Astrocyte of the spinal cord (primary cell): ENCODE results near the gene EML2.
A peak's percentile ranks its signal among the peaks of the same experiment; 100 is the strongest.

Experiments
- DNase-seq: peaks from one replicate; pipeline ENCODE4 v3.0.0; 2011; ENCODE audit warnings: low read depth, low spot score
- H3K4me3 ChIP-seq: 2 replicates; pipeline ENCODE4 v1.5.1; 2011; ENCODE audit warnings: low read depth, mild to moderate bottlenecking, low read length, moderate library complexity
- CTCF ChIP-seq: IDR thresholded peaks from 2 replicates; pipeline ENCODE4 v1.5.1; 2012; ENCODE audit warnings: low read depth, mild to moderate bottlenecking, low read length, inconsistent platforms
- in situ Hi-C: cut with HindIII; loops from 2 replicates; pipeline ENCODE4 v1.10.0; 2017; ENCODE audit warnings: low sequenced_read_pairs

Gene EML2

GRCh38 chr19:45650722-45651121, 11.5 kb upstream of the EML2 start:
- TF ChIP-seq CTCF, result no peak
- in situ Hi-C loops, result no loop called here
- no peak overlapping the region for H3K4me3 ChIP-seq
- no peak for DNase-seq

DNA sequence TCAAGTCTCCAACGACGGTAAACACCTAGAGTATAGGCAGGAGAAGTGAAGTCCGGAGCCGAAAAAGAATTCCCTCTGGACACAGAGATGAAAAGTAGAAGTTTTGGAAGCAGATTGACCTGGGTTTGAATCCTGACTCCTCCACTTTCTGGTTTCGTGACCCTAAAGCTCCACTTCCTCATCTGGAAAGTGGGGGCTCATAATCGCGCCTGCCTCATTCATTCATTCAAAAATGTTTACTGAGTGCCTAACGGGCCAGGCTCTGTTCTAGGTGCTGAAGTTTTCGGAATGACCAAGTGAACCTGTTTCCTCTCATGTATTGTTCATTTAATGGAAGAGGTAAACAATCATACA, 7.1 kb upstream of the EML2 start:
- no peak for DNase-seq
- no peak for TF ChIP-seq CTCF
- in situ Hi-C loops, result no loop called here
- H3K4me3 ChIP-seq, result peak overlapping the region; percentile 47

DNA sequence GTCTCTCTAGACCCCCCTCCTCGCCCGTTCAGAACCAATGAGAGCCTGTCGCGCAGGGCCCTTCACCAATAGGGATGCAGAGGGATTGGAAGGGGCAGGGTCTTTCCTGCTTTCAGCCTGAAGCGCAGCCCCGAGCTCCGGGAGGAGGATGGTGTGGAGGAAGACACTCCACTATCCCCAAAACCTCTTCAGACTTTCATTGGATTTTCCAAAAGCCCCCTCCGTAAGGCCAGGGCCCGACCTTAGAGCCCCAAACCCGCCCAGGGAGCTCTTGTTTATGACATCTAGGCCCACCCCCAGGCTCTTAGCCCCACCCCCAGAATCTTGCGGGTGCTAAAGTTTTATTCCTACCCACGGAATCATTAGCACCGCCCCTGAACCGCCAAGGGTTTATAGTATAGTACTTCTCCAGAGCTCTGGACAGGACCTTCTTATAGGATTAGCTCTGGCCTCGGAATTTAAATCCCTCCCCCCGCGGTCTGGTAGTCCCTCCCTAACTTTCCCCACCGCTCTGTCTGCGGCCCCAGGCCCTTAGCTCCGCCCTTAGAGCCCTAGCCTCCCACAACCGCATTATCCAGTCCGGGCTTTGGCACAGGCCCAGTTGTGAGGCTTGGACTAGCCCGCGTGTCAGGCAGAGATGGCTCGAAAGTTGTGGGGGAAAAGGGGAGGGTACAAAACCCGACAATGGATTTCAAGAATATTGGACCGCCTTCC, 6.6 kb upstream of the EML2 start:
- peak; percentile 89 for DNase-seq
- no peak for TF ChIP-seq CTCF
- in situ Hi-C loops, result no loop called here
- H3K4me3 ChIP-seq, result peak overlapping the region; percentile 47

GRCh38 chr19:45645068-45645630, 6.0 kb upstream of the EML2 start:
- in situ Hi-C loops, result no loop called here
- DNase-seq, result no peak
- H3K4me3 ChIP-seq, result peak overlapping the region; percentile 47
- no peak for TF ChIP-seq CTCF

GRCh38 chr19:45643927-45644771, 5.0 kb upstream of the EML2 start:
- no peak for TF ChIP-seq CTCF
- no peak for DNase-seq
- H3K4me3 ChIP-seq, result no peak overlapping the region
- in situ Hi-C loops, result no loop called here

- in situ Hi-C loops, result no loop called here
- peak; percentile 99 for TF ChIP-seq CTCF
- H3K4me3 ChIP-seq, result peak overlapping the region; percentile 21
- peak; percentile 82 for DNase-seq
Measured at GRCh38 chr19:45643024-45643926, 4.1 kb upstream of the EML2 start.
